ENCODE results near the gene ABRAXAS1.

GRCh38 chr4:83417566-83417965 is 67.3 kb downstream of the ABRAXAS1 start:
- TF ChIP-seq, protein P1, sequence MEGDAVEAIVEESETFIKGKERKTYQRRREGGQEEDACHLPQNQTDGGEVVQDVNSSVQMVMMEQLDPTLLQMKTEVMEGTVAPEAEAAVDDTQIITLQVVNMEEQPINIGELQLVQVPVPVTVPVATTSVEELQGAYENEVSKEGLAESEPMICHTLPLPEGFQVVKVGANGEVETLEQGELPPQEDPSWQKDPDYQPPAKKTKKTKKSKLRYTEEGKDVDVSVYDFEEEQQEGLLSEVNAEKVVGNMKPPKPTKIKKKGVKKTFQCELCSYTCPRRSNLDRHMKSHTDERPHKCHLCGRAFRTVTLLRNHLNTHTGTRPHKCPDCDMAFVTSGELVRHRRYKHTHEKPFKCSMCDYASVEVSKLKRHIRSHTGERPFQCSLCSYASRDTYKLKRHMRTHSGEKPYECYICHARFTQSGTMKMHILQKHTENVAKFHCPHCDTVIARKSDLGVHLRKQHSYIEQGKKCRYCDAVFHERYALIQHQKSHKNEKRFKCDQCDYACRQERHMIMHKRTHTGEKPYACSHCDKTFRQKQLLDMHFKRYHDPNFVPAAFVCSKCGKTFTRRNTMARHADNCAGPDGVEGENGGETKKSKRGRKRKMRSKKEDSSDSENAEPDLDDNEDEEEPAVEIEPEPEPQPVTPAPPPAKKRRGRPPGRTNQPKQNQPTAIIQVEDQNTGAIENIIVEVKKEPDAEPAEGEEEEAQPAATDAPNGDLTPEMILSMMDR (IDR thresholded peaks at IDR 0.05), result no peak
- no peak for TF ChIP-seq POLR2A (IDR thresholded peaks at IDR 0.05)
